T-helper 2 cell treated with Interferon-gamma antibody and Interleukin-4, amounts not matched to agents 100 ng/mL and 5 ng/mL, for 36 hours (primary cell): Measurements from ENCODE around the gene AP1S3. TPM values are rescaled to one million over a fixed set of nuclear protein-coding genes. Genes with fewer than 3 reads are reported as not detected.

Experiments used
- intact Hi-C: fragments of 100-400 bp; cut with micrococcal nuclease; formaldehyde crosslinking; loops from one replicate; pipeline ENCODE4 v1.15.1; 2023
- total RNA-seq: library from RNA; stranded (reverse); gene quantifications from 2 replicates; pipeline ENCODE4 v1.2.3, GENCODE V29; 2022

AP1S3 gene
- total RNA-seq, 1 donor from 2014 or later, result 8.8 TPM

DNA sequence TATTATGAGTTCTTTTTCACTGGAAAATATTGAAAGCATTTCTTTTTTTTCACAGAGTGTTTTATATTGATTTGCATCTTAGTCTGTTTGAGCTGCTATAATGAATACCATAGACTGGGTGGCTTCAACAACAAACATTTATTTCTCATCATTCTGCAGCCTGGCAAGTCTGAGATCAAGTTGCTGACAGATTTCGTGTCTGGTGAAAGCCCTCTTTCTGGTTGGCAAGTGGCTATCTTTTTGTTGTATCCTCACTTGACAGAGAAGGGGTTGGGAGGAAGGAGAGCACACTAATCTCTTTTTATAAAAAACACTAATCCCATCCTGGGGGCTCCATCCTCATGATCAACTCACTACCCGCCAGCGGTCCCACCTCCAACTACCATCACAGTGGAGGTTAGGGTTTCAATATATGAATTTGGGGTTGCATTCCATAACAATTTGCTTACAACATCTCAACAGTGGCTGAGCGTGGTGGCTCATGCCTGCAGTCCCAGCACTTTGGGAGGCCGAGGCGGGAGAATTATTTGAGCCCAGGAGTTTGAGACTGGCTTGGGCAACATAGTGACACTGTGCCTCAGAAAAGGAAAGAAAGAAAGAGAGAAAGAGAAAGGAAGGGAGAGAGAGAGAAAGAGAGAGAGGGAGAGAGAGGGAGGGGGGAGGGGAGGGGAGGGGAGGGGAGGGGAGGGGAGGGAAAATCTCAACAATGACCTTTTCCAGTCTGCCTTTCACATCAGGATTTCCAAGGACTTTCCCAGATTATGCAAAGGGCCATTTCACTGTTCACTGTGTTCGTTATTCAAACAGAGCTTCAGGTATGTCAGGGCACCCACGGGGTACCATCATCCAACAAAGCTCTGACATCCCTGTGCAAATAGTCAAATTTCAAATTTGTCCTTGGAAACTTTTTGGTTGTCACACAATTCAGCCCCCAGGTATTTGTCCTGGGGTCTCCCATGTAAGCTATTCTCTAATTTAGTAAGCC, 111.1 kb downstream of the AP1S3 start:
- intact Hi-C loops, result no loop called here

DNA sequence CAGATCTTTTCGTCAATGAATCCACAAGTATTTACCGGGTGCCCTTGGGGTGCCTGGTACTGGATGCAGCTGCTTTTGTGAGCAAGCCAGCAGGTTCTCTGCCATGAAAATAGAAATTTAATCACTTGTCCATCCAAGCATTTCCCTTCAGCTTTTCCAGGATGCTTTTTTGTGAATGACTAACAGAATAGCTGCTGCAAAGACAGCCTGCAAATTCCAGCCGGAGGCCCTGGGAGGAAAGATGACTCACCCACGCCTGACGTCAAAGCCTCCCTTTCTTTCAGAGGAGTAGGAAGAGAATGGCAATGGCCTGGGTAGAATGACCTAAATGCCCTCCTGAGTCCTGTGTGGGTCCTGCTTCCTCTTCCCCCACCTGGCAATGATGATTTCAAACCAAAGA, 111.9 kb downstream of the AP1S3 start:
- intact Hi-C loops, result no loop called here

DNA sequence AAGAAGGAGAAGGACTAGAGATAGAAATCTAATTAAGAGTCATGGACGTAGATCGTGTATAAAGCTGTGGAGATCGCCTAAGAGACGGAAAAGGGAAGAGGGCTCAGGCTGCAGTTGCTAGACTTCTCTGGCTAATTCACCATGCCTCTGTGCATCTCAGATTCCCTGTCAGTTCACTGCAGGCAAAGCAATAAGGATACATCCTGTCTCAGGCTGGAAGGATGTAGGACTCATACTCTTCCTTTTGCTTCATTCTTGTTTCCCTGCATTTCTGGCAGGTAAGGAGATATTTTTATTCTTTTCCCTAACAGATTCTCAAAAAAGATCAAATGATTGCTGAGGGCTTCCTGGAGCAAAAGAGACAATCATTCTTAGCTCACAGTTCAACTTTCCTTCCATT, 112.5 kb downstream of the AP1S3 start:
- intact Hi-C loops, result no loop called here

DNA sequence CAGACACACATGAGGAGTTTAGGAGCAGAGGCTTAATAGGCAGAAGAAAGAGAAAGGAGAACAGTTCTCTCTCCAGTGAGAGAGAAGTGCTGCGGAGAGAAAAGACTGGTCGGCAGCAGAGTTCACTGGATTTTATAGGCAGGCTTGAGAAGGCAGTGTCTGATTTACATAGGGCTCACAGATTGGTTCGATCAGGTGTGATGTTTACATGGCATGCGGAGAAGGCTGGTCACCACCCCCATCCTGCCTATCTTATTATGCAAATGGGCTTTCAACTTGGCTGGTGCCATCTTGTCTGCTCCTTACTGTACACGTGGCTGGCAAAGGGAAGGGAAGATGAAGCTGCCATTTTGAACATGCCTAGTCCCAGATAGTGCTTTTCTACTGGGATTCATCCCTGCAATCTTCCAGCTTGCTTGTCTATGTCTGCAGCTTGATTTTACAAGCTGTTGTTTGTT, 113.4 kb downstream of the AP1S3 start:
- intact Hi-C loops, result no loop called here

DNA sequence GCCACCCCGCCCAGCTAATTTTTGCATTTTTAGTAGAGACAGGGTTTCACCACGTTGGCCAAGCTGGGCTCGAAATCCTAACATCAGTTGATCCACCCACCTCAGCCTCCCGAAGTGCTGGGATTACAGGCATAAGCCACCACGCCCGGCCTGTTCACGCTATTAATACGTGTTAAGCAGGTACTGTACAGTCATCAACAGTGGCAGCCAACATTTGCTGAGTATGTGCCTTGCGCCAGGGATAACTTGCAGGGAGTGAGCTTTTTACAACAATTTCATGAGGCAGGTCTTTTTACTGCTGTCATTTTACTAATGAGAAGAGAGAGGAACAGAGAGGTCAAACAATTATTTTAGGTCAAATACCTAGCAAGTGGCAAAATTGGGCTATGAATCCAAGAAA, 115.2 kb downstream of the AP1S3 start:
- intact Hi-C loops, result no loop called here

DNA sequence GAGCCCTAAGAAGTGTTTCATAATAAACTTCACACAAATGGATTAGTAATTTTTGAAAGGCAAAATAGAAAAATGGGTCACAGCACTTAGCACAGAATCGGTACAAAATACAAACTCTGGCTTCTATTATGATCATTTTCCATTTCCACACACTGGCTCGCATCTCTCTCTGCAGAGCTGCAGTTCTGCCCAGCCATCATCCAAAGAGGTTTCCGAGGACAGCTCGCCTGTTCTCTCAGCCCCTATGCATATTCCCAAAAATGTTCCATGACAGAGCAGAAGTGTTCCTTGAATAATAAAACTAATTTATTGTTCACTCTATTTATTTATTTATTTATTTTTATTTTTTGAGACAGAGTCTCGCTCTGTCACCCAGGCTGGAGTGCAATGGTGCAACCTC, 115.6 kb downstream of the AP1S3 start:
- intact Hi-C loops, result no loop called here

DNA sequence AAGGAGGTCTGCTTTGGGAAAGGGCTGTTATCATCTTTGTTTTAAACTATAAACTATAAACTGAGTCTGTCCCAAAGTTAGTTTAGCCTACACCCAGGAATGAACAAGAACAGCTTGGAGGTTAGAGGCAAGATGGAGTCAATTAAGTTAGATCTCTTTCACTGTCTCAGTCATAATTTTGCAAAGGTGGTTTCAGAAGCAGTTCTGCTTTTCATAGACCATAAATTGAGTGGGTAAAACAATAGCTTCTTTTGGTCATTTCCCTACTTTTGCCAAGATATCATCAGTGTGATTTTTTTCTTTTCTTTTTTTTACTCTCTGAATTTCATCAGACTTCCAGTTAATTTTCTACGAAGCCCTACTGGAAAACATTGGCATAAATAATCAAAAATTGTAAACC, 117.0 kb downstream of the AP1S3 start:
- intact Hi-C loops, result no loop called here

DNA sequence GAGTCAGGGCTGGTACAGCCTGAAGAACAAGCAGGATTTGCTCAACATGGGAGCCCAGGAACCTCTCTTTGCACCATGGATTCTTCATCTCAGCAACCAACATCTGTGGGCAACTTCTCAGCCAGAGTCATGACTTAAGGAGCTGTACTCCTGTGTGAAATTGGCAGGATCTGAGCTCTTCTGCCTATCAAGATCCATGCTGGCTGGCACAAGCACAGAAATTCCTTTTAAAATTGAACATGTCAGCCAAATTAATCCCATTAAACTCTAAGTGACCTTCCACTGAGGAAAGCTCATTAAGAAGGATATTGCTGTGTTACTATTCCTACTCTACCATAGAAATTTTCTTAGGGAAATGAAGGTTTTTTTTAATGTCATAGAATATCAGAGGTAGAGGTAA, 124.7 kb downstream of the AP1S3 start:
- intact Hi-C loops, result no loop called here

DNA sequence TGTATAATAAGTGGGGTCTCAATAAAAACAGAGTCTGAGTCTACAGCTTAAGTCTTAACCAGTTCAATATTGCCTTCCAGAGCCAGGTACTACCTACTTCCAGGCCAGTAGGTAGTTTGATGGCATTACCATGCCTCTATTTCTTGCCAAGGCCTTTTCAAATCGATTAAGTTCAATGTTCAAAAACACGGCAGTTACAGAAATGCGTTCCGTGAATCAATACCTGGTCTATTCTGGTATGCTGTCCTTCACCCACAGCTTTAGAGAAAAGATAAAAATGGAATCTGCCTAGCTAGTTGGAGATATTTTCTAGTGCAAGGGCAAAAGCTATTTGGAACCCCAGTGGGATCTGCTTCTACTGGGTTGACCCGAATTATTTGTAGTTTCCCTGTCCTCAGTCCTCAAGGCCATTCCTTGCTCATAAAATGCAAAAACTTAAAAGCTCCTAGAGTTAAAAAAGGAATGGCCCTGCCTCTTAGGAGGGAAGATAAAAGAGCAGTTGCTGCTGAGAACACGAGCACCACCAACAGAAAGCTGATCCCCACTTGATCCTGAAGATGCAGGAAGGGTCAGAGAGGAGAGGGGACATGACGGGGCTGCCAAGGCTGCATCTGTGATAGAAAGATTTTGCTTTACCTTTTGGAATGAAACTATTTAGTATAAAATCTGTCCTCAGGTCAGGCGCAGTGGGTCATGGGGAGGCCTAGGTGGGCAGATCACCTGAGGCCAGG, 125.6 kb downstream of the AP1S3 start:
- intact Hi-C loops, result no loop called here

Other genes with a start within 250 kb of the AP1S3 start
- gene SCG2, start 235.2 kb downstream of the AP1S3 start, total RNA-seq, result not detected in 2 replicates
- 58.2 and 59.7 TPM in 2 replicates for gene WDFY1, start 107.8 kb upstream of the AP1S3 start, total RNA-seq
- gene MRPL44, start 119.9 kb upstream of the AP1S3 start, total RNA-seq, result 28.8 and 30.0 TPM in 2 replicates
- 14.4 and 15.1 TPM in 2 replicates for gene SERPINE2, start 201.7 kb upstream of the AP1S3 start, total RNA-seq